ENCODE data around the gene COL6A3. TPM values are rescaled to one million over a fixed set of nuclear protein-coding genes. Genes with fewer than 3 reads are reported as not detected.

COL6A3 gene
- total and polyA plus RNA-seq, 2 donors (not counting 1 experiment from before 2014, with no cell fraction given) = 0.01 to 0.10 TPM

- Histone ChIP-seq H3K4me3 (ENCODE audit: control extremely low read depth in 1 of 5, extremely low read depth in 1 of 5, insufficient read depth in 1 of 5, low read depth in 2 of 5, low read length in 4 of 5) (no peak overlapping the region), H3K36me3 (replicated peaks in 1 of 2; ENCODE audit: control extremely low read depth in 1 of 2, control insufficient read depth in 1 of 2, extremely low read depth in 1 of 2, insufficient read depth in 2 of 2, low read length in 1 of 2) (no peaks in the 10 kb centered on the region), H2AFZ (ENCODE audit: insufficient read depth, low read depth, low read length, poor library complexity, severe bottlenecking) (no peak overlapping the region), H3K27me3 (replicated peaks in 1 of 4; ENCODE audit: control extremely low read depth in 1 of 4, control insufficient read depth in 3 of 4, insufficient read depth in 4 of 4, low read length in 3 of 4) (no peaks in the 10 kb centered on the region), H3K4me1 (ENCODE audit: control insufficient read depth in 2 of 2, insufficient read depth in 2 of 2, low read length in 2 of 2) (no peaks in the 10 kb centered on the region), H3K4me2 (replicated peaks; ENCODE audit: low read depth, low read length, poor library complexity, severe bottlenecking) (no peak overlapping the region), H3K9ac (ENCODE audit: low read length) (no peak overlapping the region), H3K27ac (ENCODE audit: low read length in 2 of 2) (no peak overlapping the region), H4K20me1 (ENCODE audit: control insufficient read depth, insufficient read depth, low read length, poor library complexity, severe bottlenecking) (no peaks in the 10 kb centered on the region), H3K9me3 (ENCODE audit: control extremely low read depth in 1 of 3, control insufficient read depth in 2 of 3, insufficient read depth in 1 of 3, low read length in 2 of 3) (no peaks in the 10 kb centered on the region), H3K79me2 (ENCODE audit: control insufficient read depth, insufficient read depth, low read length) (no peaks in the 10 kb centered on the region)
- Mint-ChIP-seq H3K27me3 (peaks cover 23% of the 10 kb centered on the region), H3K27ac (no peak overlapping the region), H3K9me3 (ENCODE audit: insufficient read depth) (no peaks in the 10 kb centered on the region), H3K4me1 (no peaks in the 10 kb centered on the region), H3K4me3 (no peak overlapping the region)
- 96% methylated on average over 5 of the region's 8 CpGs for WGBS (ENCODE audit: insufficient coverage)
- ChIA-PET CTCF (no interaction called here), POLR2A (no interaction called here)
- ATAC-seq (ENCODE audit: low read depth) = no peak
- no peak for TF ChIP-seq EZH2 (IDR thresholded peaks at IDR 0.05; ENCODE audit: borderline replicate concordance, insufficient read depth, low read depth, low read length, poor library complexity, severe bottlenecking)
- TF ChIP-seq, protein P1, sequence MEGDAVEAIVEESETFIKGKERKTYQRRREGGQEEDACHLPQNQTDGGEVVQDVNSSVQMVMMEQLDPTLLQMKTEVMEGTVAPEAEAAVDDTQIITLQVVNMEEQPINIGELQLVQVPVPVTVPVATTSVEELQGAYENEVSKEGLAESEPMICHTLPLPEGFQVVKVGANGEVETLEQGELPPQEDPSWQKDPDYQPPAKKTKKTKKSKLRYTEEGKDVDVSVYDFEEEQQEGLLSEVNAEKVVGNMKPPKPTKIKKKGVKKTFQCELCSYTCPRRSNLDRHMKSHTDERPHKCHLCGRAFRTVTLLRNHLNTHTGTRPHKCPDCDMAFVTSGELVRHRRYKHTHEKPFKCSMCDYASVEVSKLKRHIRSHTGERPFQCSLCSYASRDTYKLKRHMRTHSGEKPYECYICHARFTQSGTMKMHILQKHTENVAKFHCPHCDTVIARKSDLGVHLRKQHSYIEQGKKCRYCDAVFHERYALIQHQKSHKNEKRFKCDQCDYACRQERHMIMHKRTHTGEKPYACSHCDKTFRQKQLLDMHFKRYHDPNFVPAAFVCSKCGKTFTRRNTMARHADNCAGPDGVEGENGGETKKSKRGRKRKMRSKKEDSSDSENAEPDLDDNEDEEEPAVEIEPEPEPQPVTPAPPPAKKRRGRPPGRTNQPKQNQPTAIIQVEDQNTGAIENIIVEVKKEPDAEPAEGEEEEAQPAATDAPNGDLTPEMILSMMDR (IDR thresholded peaks at IDR 0.05) = no peak
- DNase-seq = no peak
- intact Hi-C loops (cut with micrococcal nuclease) = no loop called here
Measured at GRCh38 chr2:237323656-237324055, 90.3 kb downstream of the COL6A3 start.

DNA sequence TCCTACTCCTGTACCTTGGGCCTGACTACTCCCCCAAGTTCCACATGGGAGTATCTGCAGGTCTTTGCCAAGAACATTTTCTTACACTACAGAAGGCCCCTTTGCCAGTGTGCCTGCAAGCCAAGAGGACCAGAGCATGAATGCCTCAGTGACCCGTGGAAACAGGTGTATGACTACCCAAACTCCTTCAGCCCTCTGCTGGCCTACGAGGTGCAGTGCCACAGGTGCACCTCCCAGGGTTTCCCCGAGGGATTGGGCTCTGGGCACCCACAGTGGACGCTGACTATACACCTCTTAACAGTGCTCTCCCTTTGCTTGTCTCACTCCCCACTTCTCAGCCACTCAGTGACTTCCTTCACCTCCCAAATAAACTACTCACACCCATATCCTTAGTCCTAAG lies 91.4 kb downstream of the COL6A3 start:
- Mint-ChIP-seq H3K4me1 (no peaks in the 10 kb centered on the region), H3K27me3 (peaks cover 26% of the 10 kb centered on the region), H3K4me3 (no peak overlapping the region), H3K9me3 (ENCODE audit: insufficient read depth) (no peaks in the 10 kb centered on the region), H3K27ac (no peak overlapping the region)
- H3K9ac ChIP-seq (ENCODE audit: low read length) = no peak overlapping the region
- H3K4me2 ChIP-seq (replicated peaks; ENCODE audit: low read depth, low read length, poor library complexity, severe bottlenecking) = no peak overlapping the region
- no peaks in the 10 kb centered on the region for H3K9me3 ChIP-seq (ENCODE audit: control extremely low read depth in 1 of 3, control insufficient read depth in 2 of 3, insufficient read depth in 1 of 3, low read length in 2 of 3)
- WGBS (ENCODE audit: insufficient coverage) = 35% methylated on average over 4 of the region's 4 CpGs
- no peaks in the 10 kb centered on the region for H3K27me3 ChIP-seq (replicated peaks in 1 of 4; ENCODE audit: control extremely low read depth in 1 of 4, control insufficient read depth in 3 of 4, insufficient read depth in 4 of 4, low read length in 3 of 4)
- intact Hi-C loops (cut with micrococcal nuclease) = no loop called here
- POLR2A ChIA-PET = no interaction called here
- TF ChIP-seq, protein P1 (IDR thresholded peaks at IDR 0.05) = no peak
- no peak for TF ChIP-seq EZH2 (IDR thresholded peaks at IDR 0.05; ENCODE audit: borderline replicate concordance, insufficient read depth, low read depth, low read length, poor library complexity, severe bottlenecking)
- no peaks in the 10 kb centered on the region for H4K20me1 ChIP-seq (ENCODE audit: control insufficient read depth, insufficient read depth, low read length, poor library complexity, severe bottlenecking)
- H2AFZ ChIP-seq (ENCODE audit: insufficient read depth, low read depth, low read length, poor library complexity, severe bottlenecking) = no peak overlapping the region
- H3K4me1 ChIP-seq (ENCODE audit: control insufficient read depth in 2 of 2, insufficient read depth in 2 of 2, low read length in 2 of 2) = no peaks in the 10 kb centered on the region
- no peaks in the 10 kb centered on the region for H3K79me2 ChIP-seq (ENCODE audit: control insufficient read depth, insufficient read depth, low read length)
- no peaks in the 10 kb centered on the region for H3K36me3 ChIP-seq (replicated peaks in 1 of 2; ENCODE audit: control extremely low read depth in 1 of 2, control insufficient read depth in 1 of 2, extremely low read depth in 1 of 2, insufficient read depth in 2 of 2, low read length in 1 of 2)
- ATAC-seq (ENCODE audit: low read depth) (no peak), DNase-seq (no peak)
- CTCF ChIA-PET = no interaction called here
- H3K27ac ChIP-seq (ENCODE audit: low read length in 2 of 2) = no peak overlapping the region
- no peak overlapping the region for H3K4me3 ChIP-seq (ENCODE audit: control extremely low read depth in 1 of 5, extremely low read depth in 1 of 5, insufficient read depth in 1 of 5, low read depth in 2 of 5, low read length in 4 of 5)
